Pancreas (tissue), 10 donors: ENCODE results near the gene SYTL3. TPM values are rescaled to one million over a fixed set of nuclear protein-coding genes. Genes with fewer than 3 reads are reported as not detected.

Source experiments
- ATAC-seq, 4 donors: fragments of 200-7000 bp; cut with Tn5 transposase; one replicate each; pipeline versions ENCODE4 v1.8.0 to v1.9.1; 2020; ENCODE audit warnings: mild to moderate bottlenecking in 4 of 4, moderate library complexity in 4 of 4
- DNase-seq, 6 donors: peaks; one replicate each; pipeline ENCODE4 v3.0.0-alpha.2; 2020
- FAIRE-seq: peaks from 2 replicates; lab custom pipeline; 2012; peaks lifted over from hg19 to GRCh38; lab: Jason Lieb, UNC
- H3K27ac ChIP-seq, 4 donors: fragments of 200-600 bp; sonication (generic); 1 replicate in 3 of 4; 2 replicates in 1 of 4; pipeline versions ENCODE4 v1.5.0 to v1.8.0; 2020
- H3K27me3 ChIP-seq, 4 donors: fragments of 200-600 bp; one replicate each; pipeline ENCODE4 v1.8.0; 2021
- H3K36me3 ChIP-seq, 3 donors: fragments of 200-600 bp; sonication (generic) in 1 of 3; one replicate each; pipeline versions ENCODE4 v1.5.0 to v1.8.0; 2020 to 2021
- H3K4me1 ChIP-seq, 3 donors: fragments of 200-600 bp; one replicate each; pipeline ENCODE4 v1.8.0; 2021
- H3K4me3 ChIP-seq, 4 donors: fragments of 200-600 bp; sonication (generic) in 2 of 4; one replicate each; pipeline versions ENCODE4 v1.5.0 to v1.8.0; 2020 to 2021
- H3K9me3 ChIP-seq, 4 donors: fragments of 200-600 bp; one replicate each; pipeline ENCODE4 v1.8.0; 2021
- CTCF ChIP-seq, 4 donors: fragments of 200-600 bp; sonication (generic) in 3 of 4; IDR thresholded peaks; one replicate each; pipeline versions ENCODE4 v1.5.0 to v1.8.0; 2021; ENCODE audit warnings: antibody characterized with exemption in 4 of 4
- WGBS, 2 donors: extraction: QIAGEN DNeasy Blood & Tissue Kit; methylation state at CpG; one replicate each; pipeline ENCODE4 v1.1.7; 2013; 5-methylcytosine and 5-hydroxymethylcytosine counted together
- intact Hi-C, 3 donors: fragments of 100-400 bp; cut with DNase I; formaldehyde crosslinking; loops; one replicate each; pipeline versions ENCODE4 v1.11.1 to v1.14.2; 2022
- polyA plus RNA-seq, 2 donors: library from polyadenylated mRNA; stranded (reverse); fragments of 200-250 nt; gene quantifications; one replicate each; pipeline ENCODE4 v1.2.3, GENCODE V29; 2013
- total RNA-seq, 6 donors: library from RNA; stranded (reverse); fragmentation: NEBNext Ultra II Directional in 4 of 6; extraction: Animal tissue kit (Norgen Biotek cat#: 25700) in 4 of 6; gene quantifications; one replicate each; pipeline versions ENCODE4 v1.2.1 to v1.2.4, GENCODE V29; 2021 to 2023
- donor health status: healthy with polysubstance abuse.
- donor health status: DM: no; HTN: no; CAD: no; lungs with moderate emphysema.
- donor health status: DM: no; HTN: no; CAD: no.
- donor health status: control.
- donor health status: control.
- donor health status: Bipolar disorder and iron deficiency.
- donor health status: DM: yes; HTN: yes; CAD: no.
- donor health status: DM: no; HTN: no; CAD: no.
- donor health status: DM: no; HTN: no; CAD: no.
- donor health status: DM: yes; HTN: yes; CAD: no.

SYTL3 gene
- total and polyA plus RNA-seq, 8 donors: 0.28 to 1.9 (median 0.83) TPM

- H3K4me1 ChIP-seq: peaks cover 23 to 47% (median 31%) of the 10 kb centered on the region in 3 donors
- H3K27me3 ChIP-seq: no peaks in the 10 kb centered on the region
- intact Hi-C loops: no loop called here
- H3K9me3 ChIP-seq: no peaks in the 10 kb centered on the region
- no peak overlapping the region for H3K27ac ChIP-seq
- no peak overlapping the region for H3K4me3 ChIP-seq
- no peak for ATAC-seq
- 66 to 100% methylated on average over 3 to 4 of the region's 4 CpGs for WGBS, 2 donors
- peak in 1 of 6 donors; percentile 45 for DNase-seq
- no peak for FAIRE-seq
- peaks cover 8 to 60% (median 24%) of the 10 kb centered on the region in 3 donors for H3K36me3 ChIP-seq
- TF ChIP-seq CTCF (IDR thresholded peaks at IDR 0.05): no peak
These were observed 133.3 kb downstream of the SYTL3 start for GRCh38 chr6:158783167-158783450.

- no peak for DNase-seq
- Histone ChIP-seq H3K36me3 (peaks cover 8 to 65% (median 24%) of the 10 kb centered on the region in 3 donors), H3K4me1 (peaks cover 23 to 47% (median 31%) of the 10 kb centered on the region in 3 donors)
These were observed 134.0 kb downstream of the SYTL3 start for GRCh38 chr6:158783851-158784250.

GRCh38 chr6:158784505-158784904 is 134.7 kb downstream of the SYTL3 start:
- FAIRE-seq (no peak), DNase-seq (no peak), ATAC-seq (no peak)
- Histone ChIP-seq H3K9me3 (no peaks in the 10 kb centered on the region), H3K4me3 (no peak overlapping the region), H3K4me1 (peaks cover 23 to 41% (median 28%) of the 10 kb centered on the region in 3 donors), H3K36me3 (peaks cover 8 to 68% (median 24%) of the 10 kb centered on the region in 3 donors), H3K27ac (no peak overlapping the region), H3K27me3 (no peaks in the 10 kb centered on the region)
- no peak for TF ChIP-seq CTCF (IDR thresholded peaks at IDR 0.05)
- WGBS, 2 donors: 76 to 79% methylated on average over 6 of the region's 6 CpGs
- intact Hi-C loops: no loop called here

More at GRCh38 chr6:158783851-158784250, 134.0 kb downstream of the SYTL3 start:
- H3K4me3 ChIP-seq: no peak overlapping the region
- WGBS, 2 donors: 94 to 96% methylated on average over 5 of the region's 5 CpGs
- FAIRE-seq (no peak), ATAC-seq (no peak)
- TF ChIP-seq CTCF (IDR thresholded peaks at IDR 0.05): no peak
- H3K9me3 ChIP-seq: no peaks in the 10 kb centered on the region
- intact Hi-C loops: no loop called here
- no peaks in the 10 kb centered on the region for H3K27me3 ChIP-seq
- no peak overlapping the region for H3K27ac ChIP-seq

GRCh38 chr6:158785036-158785435 is 135.2 kb downstream of the SYTL3 start:
- Histone ChIP-seq H3K4me1 (peaks cover 21 to 37% (median 22%) of the 10 kb centered on the region in 3 donors), H3K9me3 (no peaks in the 10 kb centered on the region), H3K4me3 (no peak overlapping the region), H3K27ac (no peak overlapping the region), H3K36me3 (peaks cover 8 to 68% (median 24%) of the 10 kb centered on the region in 3 donors), H3K27me3 (no peaks in the 10 kb centered on the region)
- TF ChIP-seq CTCF (IDR thresholded peaks at IDR 0.05): no peak
- FAIRE-seq: no peak
- WGBS, 2 donors: 94% methylated on average over 12 of the region's 12 CpGs
- DNase-seq: peak in 1 of 6 donors; percentile 35
- intact Hi-C loops: no loop called here
- ATAC-seq: no peak

GRCh38 chr6:158786645-158787304 is 136.9 kb downstream of the SYTL3 start:
- Histone ChIP-seq H3K9me3 (no peaks in the 10 kb centered on the region), H3K27me3 (no peaks in the 10 kb centered on the region), H3K4me3 (no peak overlapping the region), H3K36me3 (peaks cover 8 to 68% (median 24%) of the 10 kb centered on the region in 3 donors), H3K27ac (peak overlapping the region in 1 of 4 donors; percentile 19), H3K4me1 (peaks cover 10 to 19% (median 16%) of the 10 kb centered on the region in 3 donors)
- no peak for TF ChIP-seq CTCF (IDR thresholded peaks at IDR 0.05)
- DNase-seq (no peak), FAIRE-seq (no peak), ATAC-seq (peak in 2 of 4 donors; percentile 26 to 34)
- 32 to 36% methylated on average over 6 of the region's 6 CpGs for WGBS, 2 donors
- intact Hi-C loops: no loop called here
